Measurements from ENCODE around the gene FAM20A.
"Not testable (repeated sequence)": the region's sequence is repeated elsewhere in the genome, so short reads cannot be mapped to it uniquely, and the experiment has no call there.

The FAM20A gene

DNA sequence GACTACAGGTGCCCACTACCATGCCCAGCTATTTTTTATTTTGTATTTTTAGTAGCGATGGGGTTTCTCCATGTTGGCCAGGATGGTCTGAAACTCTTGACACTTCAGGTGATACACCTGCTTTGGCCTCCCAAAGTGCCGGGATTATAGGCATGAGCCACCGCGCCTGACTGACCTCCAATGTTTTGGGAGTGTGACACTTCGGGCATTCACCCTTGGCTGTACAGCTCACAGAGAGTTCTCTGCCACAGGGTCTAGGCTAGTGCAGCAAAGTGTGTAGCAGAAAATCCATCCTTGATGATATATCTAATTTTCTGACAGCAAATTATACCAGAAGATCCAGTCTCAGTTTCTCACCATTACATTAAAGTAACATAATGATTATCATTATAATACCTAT lies 14.1 kb downstream of the FAM20A start:
- TF ChIP-seq, protein P1, sequence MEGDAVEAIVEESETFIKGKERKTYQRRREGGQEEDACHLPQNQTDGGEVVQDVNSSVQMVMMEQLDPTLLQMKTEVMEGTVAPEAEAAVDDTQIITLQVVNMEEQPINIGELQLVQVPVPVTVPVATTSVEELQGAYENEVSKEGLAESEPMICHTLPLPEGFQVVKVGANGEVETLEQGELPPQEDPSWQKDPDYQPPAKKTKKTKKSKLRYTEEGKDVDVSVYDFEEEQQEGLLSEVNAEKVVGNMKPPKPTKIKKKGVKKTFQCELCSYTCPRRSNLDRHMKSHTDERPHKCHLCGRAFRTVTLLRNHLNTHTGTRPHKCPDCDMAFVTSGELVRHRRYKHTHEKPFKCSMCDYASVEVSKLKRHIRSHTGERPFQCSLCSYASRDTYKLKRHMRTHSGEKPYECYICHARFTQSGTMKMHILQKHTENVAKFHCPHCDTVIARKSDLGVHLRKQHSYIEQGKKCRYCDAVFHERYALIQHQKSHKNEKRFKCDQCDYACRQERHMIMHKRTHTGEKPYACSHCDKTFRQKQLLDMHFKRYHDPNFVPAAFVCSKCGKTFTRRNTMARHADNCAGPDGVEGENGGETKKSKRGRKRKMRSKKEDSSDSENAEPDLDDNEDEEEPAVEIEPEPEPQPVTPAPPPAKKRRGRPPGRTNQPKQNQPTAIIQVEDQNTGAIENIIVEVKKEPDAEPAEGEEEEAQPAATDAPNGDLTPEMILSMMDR (IDR thresholded peaks at IDR 0.05; ENCODE audit: extremely low read depth, insufficient read depth, missing control alignments), result no peak
- in situ Hi-C loops (cut with MboI; ENCODE audit: low pct_unique_long_range_greater_than_20kb, low sequenced_read_pairs, unreplicated experiment), result no loop called here
- no peak for DNase-seq (ENCODE audit: low spot score)

DNA sequence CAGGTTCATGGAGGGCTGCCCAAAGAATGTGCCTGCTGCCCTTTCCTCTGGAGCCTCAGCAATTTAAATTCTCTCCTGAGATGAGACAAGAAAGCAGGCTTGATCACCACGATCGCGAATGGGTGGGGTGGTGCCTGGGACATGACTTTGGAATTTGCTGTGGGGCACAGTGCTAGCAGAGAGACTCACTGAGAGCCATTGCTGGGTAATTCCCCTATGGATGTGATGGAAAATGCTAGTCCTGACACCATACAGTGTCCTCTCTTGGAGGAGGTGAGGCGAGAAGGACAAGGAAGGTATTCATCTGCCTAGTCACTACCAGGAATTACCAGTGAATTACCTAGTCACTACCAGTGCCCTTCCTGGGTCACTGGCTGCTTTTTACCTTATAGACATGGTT lies 15.5 kb downstream of the FAM20A start:
- TF ChIP-seq, protein P1 (IDR thresholded peaks at IDR 0.05; ENCODE audit: extremely low read depth, insufficient read depth, missing control alignments), result no peak
- in situ Hi-C loops (cut with MboI; ENCODE audit: low pct_unique_long_range_greater_than_20kb, low sequenced_read_pairs, unreplicated experiment), result no loop called here
- DNase-seq (ENCODE audit: low spot score), result no peak

DNA sequence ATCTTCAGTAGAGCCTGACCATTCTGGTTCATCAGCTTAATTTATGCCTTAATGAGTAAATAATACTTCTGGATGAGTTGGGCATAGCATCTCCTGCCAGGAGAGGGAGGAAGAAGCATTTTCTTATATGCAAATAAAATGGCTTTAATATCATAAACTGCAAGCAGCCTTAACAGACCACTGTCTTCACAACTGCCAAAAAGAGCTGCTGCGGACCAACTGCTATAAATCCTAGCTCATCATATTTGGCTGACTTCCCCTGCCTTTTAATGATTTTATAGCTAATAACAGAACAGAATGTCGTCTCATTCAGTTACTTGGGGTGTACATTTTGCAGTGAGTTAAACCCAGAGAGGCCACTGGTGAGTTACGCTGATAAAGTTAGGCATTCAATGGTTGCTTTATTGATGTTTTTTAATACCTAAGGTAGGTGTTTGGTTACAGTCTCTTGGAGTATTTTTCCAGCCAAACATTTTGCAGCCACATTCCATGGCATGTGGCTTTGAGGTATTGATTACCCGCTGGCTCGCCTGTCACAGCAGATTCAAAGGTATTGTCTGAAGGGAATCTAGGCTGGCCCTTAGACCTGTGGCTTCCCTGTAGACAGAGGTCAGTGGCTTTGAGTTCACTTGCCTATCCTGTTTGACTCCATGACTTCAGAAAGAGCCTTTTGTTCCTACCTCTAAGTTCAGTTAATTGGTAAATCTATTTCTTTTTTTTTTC lies 16.4 kb downstream of the FAM20A start:
- no peak for DNase-seq (ENCODE audit: low spot score)

DNA sequence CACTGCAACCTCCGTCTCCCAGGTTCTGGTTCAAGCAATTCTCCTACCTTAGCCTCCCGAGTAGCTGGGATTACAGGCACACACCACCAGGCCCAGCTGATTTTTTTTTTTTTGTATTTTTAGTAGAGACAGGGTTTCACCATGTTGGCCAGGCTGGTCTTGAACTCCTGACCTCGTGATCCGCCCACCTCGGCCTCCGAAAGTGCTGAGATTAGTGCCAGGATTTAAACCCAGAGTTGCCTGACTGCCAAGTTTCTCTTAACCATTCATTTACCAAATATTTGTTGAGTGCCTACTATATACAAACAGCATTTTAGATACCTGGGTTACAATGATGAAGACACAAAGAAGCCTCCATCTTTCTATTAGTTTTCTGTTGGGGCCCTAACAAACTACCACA lies 18.3 kb downstream of the FAM20A start:
- DNase-seq (ENCODE audit: low spot score); in situ Hi-C loops (cut with MboI; ENCODE audit: low pct_unique_long_range_greater_than_20kb, low sequenced_read_pairs, unreplicated experiment): not testable (repeated sequence)

More for the DNA sequence above, 16.4 kb downstream of the FAM20A start:
- in situ Hi-C loops (cut with MboI; ENCODE audit: low pct_unique_long_range_greater_than_20kb, low sequenced_read_pairs, unreplicated experiment), result no loop called here
- TF ChIP-seq, protein P1 (IDR thresholded peaks at IDR 0.05; ENCODE audit: extremely low read depth, insufficient read depth, missing control alignments), result no peak

DNA sequence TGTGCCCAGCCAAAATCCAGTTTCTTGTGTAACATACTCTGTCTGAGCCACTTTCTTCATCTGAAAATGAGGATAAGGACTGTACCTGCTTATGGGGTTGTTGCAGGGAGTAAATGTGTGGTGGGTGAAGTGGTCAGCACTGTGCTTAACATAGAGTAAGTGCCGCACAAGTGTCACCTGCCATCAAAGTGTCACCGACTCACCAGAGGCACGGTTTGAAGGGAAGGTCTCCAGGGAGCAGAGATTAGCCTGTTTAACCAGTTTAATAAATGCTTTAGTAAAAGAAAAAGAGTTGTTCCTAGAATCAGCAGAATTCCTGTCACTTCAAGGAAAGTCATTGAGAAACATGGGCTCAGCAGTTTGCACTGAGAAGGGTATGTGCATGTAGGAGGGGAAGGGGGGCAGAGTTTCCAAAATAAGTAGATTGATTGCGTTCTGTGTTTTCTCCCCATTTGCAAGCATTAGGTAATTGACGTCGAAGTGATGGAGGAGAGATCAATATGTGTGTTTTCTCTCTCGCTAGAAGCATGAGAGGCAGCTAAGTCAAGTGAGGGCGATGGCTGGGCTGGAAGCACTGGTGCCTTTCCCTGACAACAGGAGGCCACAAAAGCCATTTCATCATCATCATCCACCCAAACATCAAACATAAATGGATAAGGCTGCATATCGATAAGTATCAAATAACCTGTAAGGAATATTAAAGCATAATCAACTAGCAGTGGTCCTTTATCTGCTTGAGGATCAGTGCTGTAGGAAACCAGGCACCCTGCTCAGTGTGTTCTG lies 19.1 kb downstream of the FAM20A start:
- no peak for DNase-seq (ENCODE audit: low spot score)
- TF ChIP-seq, protein P1 (IDR thresholded peaks at IDR 0.05; ENCODE audit: extremely low read depth, insufficient read depth, missing control alignments), result no peak
- in situ Hi-C loops (cut with MboI; ENCODE audit: low pct_unique_long_range_greater_than_20kb, low sequenced_read_pairs, unreplicated experiment), result no loop called here

DNA sequence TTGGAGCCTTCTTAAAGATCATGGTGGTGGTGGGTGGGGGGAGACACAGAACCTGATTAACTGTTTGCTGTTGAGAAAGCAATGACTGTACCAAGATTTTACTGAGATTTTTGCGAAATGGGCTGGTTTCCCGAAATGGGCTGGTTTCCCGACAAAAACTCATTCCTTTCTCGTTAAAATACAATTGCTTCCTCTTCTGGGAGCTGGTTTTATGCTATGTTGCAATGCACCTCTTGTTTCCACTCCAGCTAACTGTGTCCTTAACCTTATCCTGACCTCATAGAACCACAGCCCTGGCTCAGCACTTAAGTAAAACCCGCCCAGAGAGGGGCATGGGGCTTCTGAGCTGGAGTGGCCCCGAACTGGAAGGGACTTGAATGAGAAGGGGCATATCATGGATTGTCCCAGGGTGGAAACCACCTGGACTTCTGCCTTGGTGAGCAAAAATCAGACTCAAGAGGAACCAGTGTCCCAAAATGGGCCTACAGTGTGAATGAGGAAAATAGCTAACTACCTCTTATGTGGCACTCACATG lies 20.9 kb downstream of the FAM20A start:
- DNase-seq (ENCODE audit: low spot score), result no peak
- TF ChIP-seq, protein P1 (IDR thresholded peaks at IDR 0.05; ENCODE audit: extremely low read depth, insufficient read depth, missing control alignments), result no peak
- in situ Hi-C loops (cut with MboI; ENCODE audit: low pct_unique_long_range_greater_than_20kb, low sequenced_read_pairs, unreplicated experiment), result no loop called here

Measured in GM13977 (cell line).